PC-9 (cell line): ENCODE measurements around the gene DSCAM.

Experiments
- CTCF ChIP-seq: fragments of 200-600 bp; sonication (generic); conservative IDR thresholded peaks from 2 replicates; pipeline ENCODE4 v1.6.1; 2017; ENCODE audit warnings: mixed run types, antibody characterized with exemption, mild to moderate bottlenecking, moderate library complexity
- EZH2 ChIP-seq: fragments of 200-600 bp; sonication (generic); IDR thresholded peaks from 2 replicates; pipeline ENCODE4 v1.8.0; 2017; ENCODE audit warnings: antibody characterized with exemption, low read depth

- no peak for TF ChIP-seq CTCF
- no peak for TF ChIP-seq EZH2
These were observed 438.4 kb downstream of the DSCAM start for GRCh38 chr21:40408561-40408960.
